Measurements from ENCODE around the gene RBM4B.

DNA sequence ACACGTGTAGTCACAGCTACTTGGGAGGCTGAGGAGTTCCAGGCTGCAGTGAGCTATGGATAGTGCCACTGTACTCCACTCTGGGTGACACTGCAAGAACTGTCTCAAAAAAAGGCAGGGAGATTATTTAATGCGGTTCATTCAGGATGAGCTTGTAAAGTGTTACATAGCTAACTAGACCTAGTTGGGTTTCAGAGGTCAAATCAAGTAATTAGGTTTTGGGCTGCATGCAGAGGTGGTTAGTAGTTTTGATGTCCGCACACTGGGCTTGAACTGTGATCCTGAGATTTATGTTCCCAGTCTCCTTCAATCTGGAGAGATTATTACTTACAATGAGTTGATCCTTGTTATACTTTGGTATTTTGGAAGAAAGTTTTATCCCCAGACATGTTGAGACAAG, 41.3 kb downstream of the RBM4B start:
- TF ChIP-seq CTCF (conservative IDR thresholded peaks at IDR 0.05; ENCODE audit: low read length) = no peak
- no peak for TF ChIP-seq EZH2phosphoT487 (IDR thresholded peaks at IDR 0.05; ENCODE audit: borderline replicate concordance)

Measured in Loucy (cell line).